Transverse colon (tissue), 3 donors: ENCODE results near the gene ZXDC.

ENCODE experiments used
- CTCF ChIP-seq, 5 experiments: fragments of 200-600 bp in 3 of 5; fragments of 450-650 bp in 2 of 5; sonication (generic) in 3 of 5; IDR thresholded peaks; 1 replicate in 2 of 5; 2 replicates in 3 of 5; pipeline ENCODE4 v1.5.1; 2016 to 2017; ENCODE audit warnings: antibody characterized with exemption in 5 of 5, inconsistent platforms in 3 of 5, mild to moderate bottlenecking in 2 of 5, moderate library complexity in 1 of 5
- EP300 ChIP-seq: sonication (generic); formaldehyde crosslinking; IDR thresholded peaks from one replicate; pipeline ENCODE4 v1.6.1; 2017; ENCODE audit warnings: antibody characterized with exemption, low read depth

- TF ChIP-seq CTCF (IDR thresholded peaks at IDR 0.05) (no peak), EP300 (no peak)
Measured at GRCh38 chr3:126417515-126417914, 58.2 kb downstream of the ZXDC start.
